Bronchial epithelial cell (primary cell): Measurements from ENCODE around the gene PIMREG. TPM values are rescaled to one million over a fixed set of nuclear protein-coding genes. Genes with fewer than 3 reads are reported as not detected.

Experiments
- DNase-seq: peaks from one replicate; pipeline ENCODE4 v3.0.0-alpha.2; 2010; ENCODE audit warnings: low read depth
- FAIRE-seq: peaks from 2 replicates; lab custom pipeline; 2011; peaks lifted over from hg19 to GRCh38; lab: Jason Lieb, UNC
- H3K27me3 ChIP-seq: 2 replicates; pipeline ENCODE4 v1.5.1; 2011; ENCODE audit warnings: low read length; ENCODE audit not compliant: control insufficient read depth, insufficient read depth
- H3K36me3 ChIP-seq: 2 replicates; pipeline ENCODE4 v1.5.1; 2011; ENCODE audit warnings: low read length; ENCODE audit not compliant: control insufficient read depth, insufficient read depth
- H3K4me3 ChIP-seq: 2 replicates; pipeline ENCODE4 v1.5.1; 2011; ENCODE audit warnings: mild to moderate bottlenecking, low read depth, low read length, control low read depth
- CTCF ChIP-seq: IDR thresholded peaks from 2 replicates; pipeline ENCODE4 v1.5.1; 2011; ENCODE audit warnings: mild to moderate bottlenecking, moderate library complexity, low read length, control low read depth, inconsistent platforms; ENCODE audit not compliant: insufficient read depth, severe bottlenecking
- total RNA-seq: library from RNA; depleted of rRNA; stranded (reverse); fragments of >200 nt; gene quantifications from 2 replicates; pipeline ENCODE4 v1.2.1, GENCODE V29; 2014

Gene PIMREG
- total RNA-seq, 1 donor from 2014 or later = 0.26 TPM

GRCh38 chr17:6494239-6494941, 50.1 kb downstream of the PIMREG start:
- H3K36me3 ChIP-seq = no peaks in the 10 kb centered on the region
- DNase-seq = peak; percentile 63
- peak; percentile 32 for FAIRE-seq
- no peaks in the 10 kb centered on the region for H3K27me3 ChIP-seq
- no peak for TF ChIP-seq CTCF
- no peak overlapping the region for H3K4me3 ChIP-seq

DNA sequence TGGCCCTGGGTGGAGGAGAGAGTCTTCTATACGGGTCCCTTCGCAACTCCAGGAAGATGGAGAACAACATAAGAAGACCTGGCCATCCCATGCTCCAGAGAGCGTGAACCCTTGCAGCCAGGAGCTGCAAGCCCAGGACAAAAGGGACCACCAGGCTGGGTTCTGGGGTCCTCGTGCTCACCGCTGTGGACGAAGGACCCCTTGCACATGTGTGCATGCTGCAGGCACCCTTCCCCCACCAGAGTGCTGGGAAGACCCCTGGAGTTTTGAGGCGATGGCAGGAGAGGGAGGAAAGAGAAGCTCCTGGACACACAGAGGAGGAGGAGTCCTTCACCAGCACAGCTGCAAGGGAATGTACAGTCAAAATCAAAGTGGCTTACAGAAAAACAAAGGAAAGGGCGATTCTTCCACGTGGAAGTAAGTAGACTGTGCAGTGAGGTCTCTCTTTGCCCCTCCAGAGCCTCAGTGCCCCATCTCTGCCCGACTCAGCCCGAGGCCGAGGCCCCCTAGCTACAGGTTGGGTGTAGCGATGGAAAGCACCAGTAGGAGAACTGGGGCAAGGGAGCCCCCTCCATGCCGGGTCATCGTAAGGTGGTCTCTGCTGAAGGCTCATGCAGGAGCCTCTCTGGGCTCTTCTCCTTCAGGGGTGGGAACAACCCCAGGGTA, 51.3 kb downstream of the PIMREG start:
- H3K36me3 ChIP-seq = peaks cover 1% of the 10 kb centered on the region
- FAIRE-seq (no peak), DNase-seq (no peak)
- no peak overlapping the region for H3K4me3 ChIP-seq
- no peak for TF ChIP-seq CTCF
- H3K27me3 ChIP-seq = no peaks in the 10 kb centered on the region

DNA sequence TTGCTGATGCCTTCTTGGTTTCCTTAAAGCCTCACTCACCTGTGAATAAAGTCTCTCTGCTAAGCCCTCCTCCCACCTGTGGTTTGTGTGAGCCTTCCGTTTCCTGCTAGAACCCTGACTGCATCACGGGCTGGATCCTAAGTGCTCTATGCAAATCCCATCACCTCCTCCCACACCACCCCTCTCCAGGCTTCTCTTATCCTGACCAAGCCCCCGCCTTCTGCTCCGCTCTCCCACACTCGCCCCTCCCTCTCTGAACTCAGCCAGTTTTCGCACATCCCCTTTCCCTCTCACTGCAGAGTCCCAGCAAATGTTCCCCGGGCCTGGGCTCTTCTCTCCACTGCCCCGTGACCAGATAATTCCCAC, 51.8 kb downstream of the PIMREG start:
- DNase-seq (no peak), FAIRE-seq (no peak)
- peaks cover 1% of the 10 kb centered on the region for H3K36me3 ChIP-seq
- no peaks in the 10 kb centered on the region for H3K27me3 ChIP-seq
- no peak overlapping the region for H3K4me3 ChIP-seq
- TF ChIP-seq CTCF = no peak

- no peaks in the 10 kb centered on the region for H3K27me3 ChIP-seq
- no peak overlapping the region for H3K4me3 ChIP-seq
- no peak for FAIRE-seq
These were observed 52.6 kb downstream of the PIMREG start for GRCh38 chr17:6496640-6497441.

GRCh38 chr17:6497496-6498221, 53.4 kb downstream of the PIMREG start:
- peaks cover 4% of the 10 kb centered on the region for H3K36me3 ChIP-seq
- H3K4me3 ChIP-seq = no peak overlapping the region
- TF ChIP-seq CTCF = no peak
- FAIRE-seq (no peak), DNase-seq (no peak)
- no peaks in the 10 kb centered on the region for H3K27me3 ChIP-seq

More at GRCh38 chr17:6496640-6497441, 52.6 kb downstream of the PIMREG start:
- H3K36me3 ChIP-seq = peaks cover 1% of the 10 kb centered on the region
- DNase-seq = no peak
- no peak for TF ChIP-seq CTCF
